RKO (cell line): ENCODE data around the gene MRGPRE.
"Not testable (repeated sequence)": the region's sequence is repeated elsewhere in the genome, so short reads cannot be mapped to it uniquely, and the experiment has no call there.

ENCODE experiments used
- DNase-seq: peaks from one replicate; pipeline ENCODE4 v3.0.0-alpha.2; 2016; ENCODE audit warnings: low spot score

Gene MRGPRE

DNA sequence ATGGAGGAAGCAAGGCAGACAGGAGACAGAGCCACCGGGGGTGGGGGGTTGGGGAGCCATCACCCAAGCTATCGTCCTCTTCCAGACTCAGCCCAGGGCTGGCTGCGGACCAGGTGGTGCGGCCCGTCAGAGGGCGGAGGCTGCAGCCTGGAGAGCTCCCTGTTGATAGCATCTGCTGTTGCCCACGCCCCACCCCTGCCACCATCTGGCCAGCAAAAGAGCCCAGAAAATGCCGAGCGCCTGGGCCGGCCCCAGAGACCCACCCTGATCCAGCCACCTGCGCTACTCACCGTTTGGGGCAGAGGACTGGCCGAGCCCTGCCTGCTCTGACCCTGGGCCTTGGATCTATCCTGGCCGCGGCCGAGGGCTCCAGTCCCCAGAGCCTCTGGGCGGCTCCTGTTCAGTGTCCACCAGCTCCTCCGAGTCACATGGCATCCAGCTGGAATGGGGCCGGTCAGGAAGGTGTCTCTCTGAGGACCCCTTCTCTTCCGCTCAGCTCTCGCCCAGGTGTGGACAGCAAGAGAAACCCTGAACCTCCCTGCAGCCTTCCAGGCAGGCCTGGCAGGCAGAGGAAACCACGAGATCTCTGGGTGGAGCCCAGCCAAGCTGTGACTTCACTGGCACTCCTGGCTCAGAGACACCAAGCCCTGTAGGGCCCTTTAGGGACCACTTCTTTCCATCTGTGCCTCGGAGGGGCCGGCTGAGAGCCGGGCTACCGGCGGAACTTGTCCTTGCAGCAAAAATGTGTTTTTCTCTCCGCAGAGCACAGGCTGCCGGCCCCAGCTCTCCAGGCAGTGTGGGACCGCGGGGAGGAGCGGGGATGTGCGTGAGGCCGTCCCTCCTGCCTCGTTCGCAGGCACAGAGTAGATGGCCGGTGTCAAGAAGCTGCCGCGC is at the start of gene MRGPRE:
Gene MRGPRE (minus strand): TSS at position 567 of the 894 bp plus-strand sequence. CDS start 3,618 bp downstream, outside the sequence.
- no peak for DNase-seq

DNA sequence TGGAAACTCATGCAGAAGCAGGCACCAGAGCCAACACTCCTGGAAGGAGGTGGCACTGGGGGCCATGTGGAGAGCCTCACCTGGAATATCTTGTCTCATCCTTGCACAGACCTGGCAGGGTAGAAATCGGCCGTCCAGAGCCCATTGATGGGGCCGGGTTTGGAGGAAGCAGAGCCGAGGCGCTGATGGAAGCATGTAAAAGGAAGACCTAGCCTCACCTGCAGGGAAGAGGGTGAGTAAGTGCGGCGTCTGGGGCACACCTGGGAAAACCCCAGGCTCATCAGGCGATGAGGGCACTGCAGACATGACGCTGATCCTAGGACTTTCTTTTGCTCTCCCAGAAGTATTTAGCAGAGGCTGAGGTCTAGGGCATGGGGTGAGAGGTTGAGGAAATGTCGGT is 48.9 kb upstream of the MRGPRE start:
- not testable (repeated sequence) for DNase-seq

DNA sequence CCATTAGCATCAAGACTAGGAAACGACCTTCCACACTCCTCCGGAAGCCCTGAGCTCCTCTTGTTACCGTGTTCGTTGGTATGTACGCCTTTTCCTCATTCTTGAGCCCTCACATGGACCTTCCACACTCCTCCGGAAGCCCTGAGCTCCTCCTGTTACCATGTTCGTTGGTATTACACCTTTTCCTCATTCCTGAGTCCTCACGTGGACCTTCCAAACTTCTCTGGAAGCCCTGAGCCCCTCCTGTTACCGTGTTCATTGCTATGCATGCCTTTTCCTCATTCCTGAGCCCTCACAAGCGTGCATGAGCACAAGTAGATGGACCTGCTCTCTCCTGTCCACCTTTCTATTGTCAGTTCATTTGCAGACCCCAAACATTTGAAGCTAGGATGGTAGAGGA is 48.4 kb upstream of the MRGPRE start:
- DNase-seq = not testable (repeated sequence)

DNA sequence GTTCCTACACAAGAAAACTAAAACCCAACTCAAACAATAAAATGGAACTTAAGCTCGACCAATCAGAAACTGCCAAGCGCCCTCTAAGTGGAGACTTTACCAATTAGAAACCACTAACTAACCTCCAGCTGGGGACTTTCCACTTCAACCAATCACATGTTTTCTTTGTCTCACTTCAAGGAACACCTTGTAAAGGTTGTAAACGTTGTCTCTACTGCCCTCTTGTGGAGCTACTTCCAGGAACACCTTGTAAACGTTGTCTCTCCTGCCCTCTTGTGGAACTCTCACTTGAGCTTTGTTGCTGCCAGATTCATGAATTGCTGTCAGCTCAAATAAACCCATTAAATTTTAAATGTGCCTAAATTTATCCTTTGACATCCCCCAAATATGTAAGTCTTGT is 46.7 kb upstream of the MRGPRE start:
- not testable (repeated sequence) for DNase-seq

DNA sequence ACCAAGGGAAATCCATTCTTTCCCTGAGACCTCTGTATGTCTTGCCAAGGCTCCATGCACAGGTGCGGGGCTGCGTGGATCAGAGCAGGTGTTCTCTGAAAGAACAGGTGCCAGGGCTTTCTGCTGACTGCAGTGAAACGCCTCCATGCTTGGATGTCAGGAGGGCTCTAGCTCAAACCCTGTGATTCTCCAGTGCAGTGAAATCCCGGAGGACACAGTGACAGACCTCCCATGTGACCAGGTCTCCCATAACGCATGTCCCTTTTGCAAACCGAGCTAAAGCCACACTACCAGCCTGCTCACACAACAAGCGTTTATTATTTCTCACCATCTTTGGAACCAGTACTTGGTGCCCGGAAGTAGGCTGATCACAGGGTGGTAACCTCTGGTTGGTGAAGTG is 41.4 kb upstream of the MRGPRE start:
- DNase-seq = not testable (repeated sequence)

DNA sequence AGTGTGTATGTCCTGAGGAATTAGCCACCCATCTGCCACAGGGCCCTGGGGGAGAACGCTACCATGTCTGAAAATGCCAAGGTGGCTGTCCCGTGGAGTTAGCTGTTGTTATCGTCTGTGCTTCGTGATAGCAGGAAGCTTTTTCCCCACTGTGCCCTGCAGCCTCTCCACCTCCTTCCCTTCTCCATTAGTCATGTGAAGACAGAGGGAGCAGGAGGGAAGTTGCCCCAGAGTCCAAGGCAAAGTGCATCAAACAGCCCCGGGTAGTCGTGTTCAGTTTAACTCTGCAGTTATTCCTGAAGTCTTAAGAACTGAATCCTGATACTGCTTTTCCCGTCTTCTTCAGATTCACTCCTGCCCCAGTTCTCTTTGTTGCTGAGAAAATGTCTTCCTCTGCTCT is 30.3 kb upstream of the MRGPRE start:
- not testable (repeated sequence) for DNase-seq

GRCh38 chr11:3261831-3262230 is 29.6 kb upstream of the MRGPRE start:
- DNase-seq = not testable (repeated sequence)

DNA sequence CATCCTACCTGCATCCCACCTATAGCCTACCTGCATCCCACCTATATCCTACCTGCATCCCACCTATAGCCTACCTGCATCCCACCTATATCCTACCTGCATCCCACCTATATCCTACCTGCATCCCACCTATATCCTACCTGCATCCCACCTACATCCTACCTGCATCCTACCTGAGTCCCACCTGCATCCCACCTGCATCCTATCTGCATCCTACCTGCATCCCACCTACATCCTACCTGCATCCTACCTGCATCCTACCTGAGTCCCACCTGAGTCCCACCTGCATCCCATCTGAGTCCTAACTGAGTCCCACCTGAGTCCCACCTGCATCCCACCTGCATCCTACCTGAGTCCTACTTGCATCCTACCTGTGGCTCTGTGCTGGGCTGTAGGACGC is 25.3 kb upstream of the MRGPRE start:
- not testable (repeated sequence) for DNase-seq

- not testable (repeated sequence) for DNase-seq
Observed at GRCh38 chr11:3255241-3255640, 23.0 kb upstream of the MRGPRE start.

DNA sequence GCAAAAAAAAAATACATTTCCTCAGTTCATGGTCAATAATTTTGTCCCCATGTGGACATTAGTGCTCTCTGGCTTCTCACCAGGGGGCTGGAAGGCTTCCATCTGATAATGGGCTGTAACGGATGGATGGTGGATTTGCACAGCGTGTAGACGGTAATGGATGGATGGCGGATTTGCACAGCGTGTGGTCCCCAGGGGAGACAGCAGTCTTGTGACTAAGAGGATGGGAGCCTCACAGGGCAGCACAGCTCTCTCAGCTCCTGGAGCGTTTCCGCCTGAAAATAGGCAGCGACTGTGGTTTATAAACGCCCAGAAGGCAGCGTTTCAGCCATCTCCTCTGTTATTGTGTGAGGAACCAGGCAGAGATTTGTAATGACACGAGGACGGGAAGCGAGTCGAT is 22.6 kb upstream of the MRGPRE start:
- not testable (repeated sequence) for DNase-seq

- no peak for DNase-seq
Observed at GRCh38 chr11:3245071-3245470, 12.9 kb upstream of the MRGPRE start.

DNA sequence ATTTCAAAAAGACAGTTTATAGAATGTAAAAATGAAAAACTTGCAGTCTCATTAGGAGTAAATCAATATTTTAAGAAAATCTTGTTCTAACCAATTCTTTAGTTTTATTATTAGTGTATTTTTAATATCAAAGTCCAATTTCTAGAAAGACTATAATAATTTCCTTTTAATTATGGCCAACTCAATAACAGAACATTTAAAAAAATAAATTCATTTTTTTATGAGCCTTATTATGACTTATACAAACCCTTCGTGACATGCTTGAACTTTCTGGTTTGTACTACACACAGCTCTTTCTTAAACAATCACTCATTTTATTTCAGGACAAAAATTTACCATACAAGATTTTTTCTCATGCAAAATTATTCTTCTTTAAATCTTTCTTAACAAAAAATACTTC is 11.7 kb upstream of the MRGPRE start:
- DNase-seq = no peak

DNA sequence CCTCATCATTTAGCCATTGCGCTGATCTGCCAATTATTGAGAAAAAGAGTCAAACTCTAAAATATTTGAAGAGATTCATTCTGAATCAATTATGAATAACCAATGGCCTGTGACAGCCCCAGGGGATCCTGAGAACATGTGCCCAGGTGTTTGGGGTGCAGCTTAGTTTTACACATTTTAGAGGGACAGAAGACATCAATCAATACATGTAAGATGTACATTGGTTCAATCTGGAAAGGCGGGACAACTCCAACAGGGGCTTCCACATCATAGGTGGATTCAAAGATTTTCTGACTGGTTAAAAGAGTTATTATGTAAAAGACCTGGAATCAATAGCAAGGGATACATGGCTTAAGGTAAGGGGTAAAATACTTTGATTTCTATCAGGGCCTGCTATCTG is 4.9 kb upstream of the MRGPRE start:
- DNase-seq = no peak

GRCh38 chr11:3234846-3235245 is 2.6 kb upstream of the MRGPRE start:
- DNase-seq = no peak

DNA sequence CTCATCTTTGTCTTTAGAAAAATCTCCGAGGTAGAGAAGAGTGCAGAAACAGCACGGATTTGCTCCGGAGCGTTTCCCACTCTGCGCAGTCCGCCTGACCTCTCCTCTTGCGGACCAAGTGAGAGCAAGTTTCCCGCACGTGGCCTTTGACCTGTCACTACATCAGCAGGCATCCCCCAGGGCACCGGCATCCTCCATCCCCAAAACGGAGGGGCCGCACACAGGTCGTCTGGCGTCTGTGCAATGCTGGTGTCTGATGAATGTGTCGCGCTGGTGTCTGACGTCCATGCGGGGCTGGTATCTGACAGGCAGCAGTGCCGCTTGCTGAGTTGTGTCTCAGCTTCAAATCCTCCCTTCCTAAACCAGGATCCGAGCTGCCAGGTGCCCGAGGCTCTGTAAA is 739 bp upstream of the MRGPRE start:
- DNase-seq = no peak

GRCh38 chr11:3231550-3231850 is 717 bp downstream of the MRGPRE start:
- no peak for DNase-seq

- DNase-seq = no peak
Observed at GRCh38 chr11:3230636-3231549, 1.3 kb downstream of the MRGPRE start.

GRCh38 chr11:3229673-3230630 is 2.3 kb downstream of the MRGPRE start:
- DNase-seq = no peak

- no peak for DNase-seq
Observed at GRCh38 chr11:3228445-3228829, 3.8 kb downstream of the MRGPRE start.

GRCh38 chr11:3227568-3228444 is 4.4 kb downstream of the MRGPRE start:
- DNase-seq = no peak
